Measurements from ENCODE around the gene OR2L13.

GRCh38 chr1:248127653-248128052 lies 32.7 kb downstream of the OR2L13 start:
- TF ChIP-seq, protein P1, sequence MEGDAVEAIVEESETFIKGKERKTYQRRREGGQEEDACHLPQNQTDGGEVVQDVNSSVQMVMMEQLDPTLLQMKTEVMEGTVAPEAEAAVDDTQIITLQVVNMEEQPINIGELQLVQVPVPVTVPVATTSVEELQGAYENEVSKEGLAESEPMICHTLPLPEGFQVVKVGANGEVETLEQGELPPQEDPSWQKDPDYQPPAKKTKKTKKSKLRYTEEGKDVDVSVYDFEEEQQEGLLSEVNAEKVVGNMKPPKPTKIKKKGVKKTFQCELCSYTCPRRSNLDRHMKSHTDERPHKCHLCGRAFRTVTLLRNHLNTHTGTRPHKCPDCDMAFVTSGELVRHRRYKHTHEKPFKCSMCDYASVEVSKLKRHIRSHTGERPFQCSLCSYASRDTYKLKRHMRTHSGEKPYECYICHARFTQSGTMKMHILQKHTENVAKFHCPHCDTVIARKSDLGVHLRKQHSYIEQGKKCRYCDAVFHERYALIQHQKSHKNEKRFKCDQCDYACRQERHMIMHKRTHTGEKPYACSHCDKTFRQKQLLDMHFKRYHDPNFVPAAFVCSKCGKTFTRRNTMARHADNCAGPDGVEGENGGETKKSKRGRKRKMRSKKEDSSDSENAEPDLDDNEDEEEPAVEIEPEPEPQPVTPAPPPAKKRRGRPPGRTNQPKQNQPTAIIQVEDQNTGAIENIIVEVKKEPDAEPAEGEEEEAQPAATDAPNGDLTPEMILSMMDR (IDR thresholded peaks at IDR 0.05) = no peak
- TF ChIP-seq POLR2A (IDR thresholded peaks at IDR 0.05) (no peak), EP300 (IDR thresholded peaks at IDR 0.05; ENCODE audit: low read depth) (no peak), POLR2AphosphoS5 (IDR thresholded peaks at IDR 0.05) (no peak)
